ENCODE data around the gene DCAF5.

The DCAF5 gene

GRCh38 chr14:69044965-69045555 lies 107.9 kb downstream of the DCAF5 start:
- TF ChIP-seq CTCF (conservative IDR thresholded peaks at IDR 0.05; ENCODE audit: low read length) (no peak), EZH2phosphoT487 (IDR thresholded peaks at IDR 0.05; ENCODE audit: borderline replicate concordance) (no peak)
- no peaks in the 10 kb centered on the region for H3K9me3 ChIP-seq (ENCODE audit: insufficient read depth, low read depth, low read length)
- H3K36me3 ChIP-seq (ENCODE audit: insufficient read depth, low read length): peaks cover under 1% of the 10 kb centered on the region; the same call in 1 of the 2 replicates
- H3K9ac ChIP-seq (ENCODE audit: low read depth, low read length, poor library complexity, severe bottlenecking): no peak overlapping the region
- H3K79me2 ChIP-seq (ENCODE audit: insufficient read depth, low read length): no peaks in the 10 kb centered on the region
- no peak overlapping the region for H2AFZ ChIP-seq (ENCODE audit: low read length)
- H3K4me1 ChIP-seq (ENCODE audit: insufficient read depth, low read length, poor library complexity, severe bottlenecking): no peaks in the 10 kb centered on the region
- H3F3A ChIP-seq (ENCODE audit: low read depth): no peaks in the 10 kb centered on the region
- no peaks in the 10 kb centered on the region for H3K27me3 ChIP-seq (ENCODE audit: insufficient read depth, low read length, poor library complexity, severe bottlenecking)
- no peaks in the 10 kb centered on the region for H3K9me2 ChIP-seq (replicated peaks; ENCODE audit: low read depth, low read length)
- H3K4me3 ChIP-seq (ENCODE audit: low read length, poor library complexity, severe bottlenecking): no peak overlapping the region
- H3K4me2 ChIP-seq (ENCODE audit: low read depth, low read length, poor library complexity, severe bottlenecking): no peak overlapping the region
- no peaks in the 10 kb centered on the region for H4K20me1 ChIP-seq (ENCODE audit: insufficient read depth, low read length, poor library complexity, severe bottlenecking)

- no peak overlapping the region for H3K4me3 ChIP-seq (ENCODE audit: low read length, poor library complexity, severe bottlenecking)
- no peaks in the 10 kb centered on the region for H4K20me1 ChIP-seq (ENCODE audit: insufficient read depth, low read length, poor library complexity, severe bottlenecking)
- H3F3A ChIP-seq (ENCODE audit: low read depth): no peaks in the 10 kb centered on the region
- H3K36me3 ChIP-seq (ENCODE audit: insufficient read depth, low read length): no peaks in the 10 kb centered on the region
- H3K9me2 ChIP-seq (replicated peaks; ENCODE audit: low read depth, low read length): no peaks in the 10 kb centered on the region
- no peaks in the 10 kb centered on the region for H3K9me3 ChIP-seq (ENCODE audit: insufficient read depth, low read depth, low read length)
- no peak overlapping the region for H3K9ac ChIP-seq (ENCODE audit: low read depth, low read length, poor library complexity, severe bottlenecking)
- no peaks in the 10 kb centered on the region for H3K4me1 ChIP-seq (ENCODE audit: insufficient read depth, low read length, poor library complexity, severe bottlenecking)
- H2AFZ ChIP-seq (ENCODE audit: low read length): no peak overlapping the region
- H3K79me2 ChIP-seq (ENCODE audit: insufficient read depth, low read length): no peaks in the 10 kb centered on the region
- H3K4me2 ChIP-seq (ENCODE audit: low read depth, low read length, poor library complexity, severe bottlenecking): no peak overlapping the region
- no peaks in the 10 kb centered on the region for H3K27me3 ChIP-seq (ENCODE audit: insufficient read depth, low read length, poor library complexity, severe bottlenecking)
- no peak for TF ChIP-seq CTCF (conservative IDR thresholded peaks at IDR 0.05; ENCODE audit: low read length)
- TF ChIP-seq EZH2phosphoT487 (IDR thresholded peaks at IDR 0.05; ENCODE audit: borderline replicate concordance): no peak
Measured at GRCh38 chr14:69044296-69044695, 108.6 kb downstream of the DCAF5 start.

GRCh38 chr14:69043596-69044260 lies 109.2 kb downstream of the DCAF5 start:
- Histone ChIP-seq H3K79me2 (ENCODE audit: insufficient read depth, low read length) (no peaks in the 10 kb centered on the region), H3K9me2 (replicated peaks; ENCODE audit: low read depth, low read length) (no peaks in the 10 kb centered on the region), H3F3A (ENCODE audit: low read depth) (no peaks in the 10 kb centered on the region), H3K4me2 (ENCODE audit: low read depth, low read length, poor library complexity, severe bottlenecking) (no peak overlapping the region), H2AFZ (ENCODE audit: low read length) (no peak overlapping the region), H3K27me3 (ENCODE audit: insufficient read depth, low read length, poor library complexity, severe bottlenecking) (no peaks in the 10 kb centered on the region), H3K4me1 (ENCODE audit: insufficient read depth, low read length, poor library complexity, severe bottlenecking) (no peaks in the 10 kb centered on the region), H3K4me3 (ENCODE audit: low read length, poor library complexity, severe bottlenecking) (no peak overlapping the region), H4K20me1 (ENCODE audit: insufficient read depth, low read length, poor library complexity, severe bottlenecking) (no peaks in the 10 kb centered on the region), H3K9me3 (ENCODE audit: insufficient read depth, low read depth, low read length) (no peaks in the 10 kb centered on the region), H3K36me3 (ENCODE audit: insufficient read depth, low read length) (no peaks in the 10 kb centered on the region), H3K9ac (ENCODE audit: low read depth, low read length, poor library complexity, severe bottlenecking) (no peak overlapping the region)
- TF ChIP-seq CTCF (conservative IDR thresholded peaks at IDR 0.05; ENCODE audit: low read length) (no peak), EZH2phosphoT487 (IDR thresholded peaks at IDR 0.05; ENCODE audit: borderline replicate concordance) (no peak)
